Right atrium auricular region (tissue), 2 donors: Measurements from ENCODE around the gene MED16. TPM values are rescaled to one million over a fixed set of nuclear protein-coding genes. Genes with fewer than 3 reads are reported as not detected.
A peak's percentile ranks its signal among the peaks of the same experiment; 100 is the strongest.
"Not testable (repeated sequence)": the region's sequence is repeated elsewhere in the genome, so short reads cannot be mapped to it uniquely, and the experiment has no call there.

Source experiments
- DNase-seq: peaks from one replicate; pipeline ENCODE4 v3.0.0-alpha.2; 2019; ENCODE audit warnings: low spot score
- H3K27ac ChIP-seq, 2 donors: fragments of 200-600 bp; sonication (generic); 1 replicate in 1 of 2; 2 replicates in 1 of 2; pipeline ENCODE4 v1.5.1; 2016 to 2019
- H3K27me3 ChIP-seq, 2 donors: fragments of 200-600 bp; sonication (generic); one replicate each; pipeline versions ENCODE4 v1.5.1 to v1.6.0; 2017 to 2019
- H3K36me3 ChIP-seq: fragments of 200-600 bp; sonication (generic); one replicate; pipeline ENCODE4 v1.5.1; 2016
- H3K4me1 ChIP-seq, 2 donors: fragments of 200-600 bp; sonication (generic); one replicate each; pipeline versions ENCODE4 v1.5.1 to v1.6.0; 2017 to 2019
- H3K4me3 ChIP-seq, 2 donors: fragments of 200-600 bp; sonication (generic); 1 replicate in 1 of 2; 2 replicates in 1 of 2; pipeline ENCODE4 v1.5.1; 2017 to 2019; ENCODE audit warnings: mild to moderate bottlenecking in 1 of 2, moderate library complexity in 1 of 2
- H3K9me3 ChIP-seq, 2 donors: fragments of 200-600 bp; sonication (generic); one replicate each; pipeline ENCODE4 v1.5.1; 2019
- CTCF ChIP-seq, 2 donors: fragments of 200-600 bp; sonication (generic); IDR thresholded peaks; one replicate each; pipeline ENCODE4 v1.5.1; 2019; ENCODE audit warnings: antibody characterized with exemption in 2 of 2
- total RNA-seq, 2 donors: library from RNA; depleted of rRNA; stranded (reverse); fragments of >200 nt; gene quantifications; one replicate each; pipeline ENCODE4 v1.1.0, GENCODE V29; 2016

MED16 gene
- total RNA-seq, 2 donors from 2014 or later: 17.7 to 26.5 TPM

DNA sequence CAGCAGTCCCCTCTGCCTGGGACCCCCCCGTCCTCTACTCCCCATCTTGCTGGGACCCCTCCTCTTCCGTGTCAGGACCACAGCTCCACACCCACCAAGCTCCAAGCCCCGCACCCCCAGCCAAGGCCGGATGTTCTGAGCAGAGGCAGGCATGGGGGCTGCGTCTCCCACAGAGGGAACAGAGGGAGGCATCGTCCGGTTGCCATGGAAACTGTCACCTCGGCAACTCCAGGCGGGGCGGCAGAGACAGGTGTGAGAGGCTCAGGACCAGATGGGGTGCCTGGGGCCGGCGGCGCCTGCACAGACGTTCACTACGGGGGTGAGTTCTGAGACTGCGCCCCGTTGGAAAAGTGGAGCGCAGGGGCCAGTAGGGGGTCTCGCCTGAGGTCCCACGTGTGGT is 5.7 kb upstream of the MED16 start:
- Histone ChIP-seq H3K9me3 (no peaks in the 10 kb centered on the region), H3K27me3 (no peaks in the 10 kb centered on the region), H3K27ac (no peak overlapping the region), H3K36me3 (peaks cover 17% of the 10 kb centered on the region), H3K4me3 (no peak overlapping the region), H3K4me1 (peaks cover 0 to 3% of the 10 kb centered on the region in 2 donors)
- no peak for DNase-seq
- no peak for TF ChIP-seq CTCF (IDR thresholded peaks at IDR 0.05)

DNA sequence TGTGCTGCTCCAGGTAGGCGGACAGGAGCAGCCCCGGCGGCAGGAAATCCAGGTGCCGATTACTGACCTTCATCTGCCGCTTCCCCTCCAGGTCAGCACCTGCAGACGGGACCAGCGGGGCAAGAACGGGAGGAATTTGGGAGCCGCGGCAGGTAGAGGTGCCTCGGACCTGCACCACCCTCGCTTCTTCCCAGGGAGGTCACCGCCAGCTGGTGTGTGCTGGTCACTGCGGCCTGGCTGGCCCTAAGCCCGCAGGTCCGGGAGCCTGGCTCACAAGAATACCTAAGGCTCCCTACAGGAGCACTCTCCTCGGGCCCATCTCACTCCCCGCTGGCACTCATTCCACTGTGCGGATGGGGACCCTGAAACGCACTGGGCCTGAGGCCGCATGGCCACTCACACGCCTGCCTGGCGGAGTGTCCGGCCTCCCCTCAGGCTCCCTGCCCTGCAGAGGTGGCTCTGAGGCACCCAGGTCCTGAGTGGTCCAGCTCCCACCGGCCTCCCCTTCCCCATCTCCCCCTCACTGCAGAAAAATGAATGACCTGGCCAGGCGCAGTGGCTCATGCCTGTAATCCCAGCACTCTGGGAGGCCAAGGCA is 4.6 kb upstream of the MED16 start:
- H3K36me3 ChIP-seq: peaks cover 17% of the 10 kb centered on the region
- H3K9me3 ChIP-seq: no peaks in the 10 kb centered on the region
- no peak for TF ChIP-seq CTCF (IDR thresholded peaks at IDR 0.05)
- H3K4me1 ChIP-seq: peaks cover 0 to 5% of the 10 kb centered on the region in 2 donors
- no peaks in the 10 kb centered on the region for H3K27me3 ChIP-seq
- no peak overlapping the region for H3K4me3 ChIP-seq
- no peak for DNase-seq
- H3K27ac ChIP-seq: no peak overlapping the region

DNA sequence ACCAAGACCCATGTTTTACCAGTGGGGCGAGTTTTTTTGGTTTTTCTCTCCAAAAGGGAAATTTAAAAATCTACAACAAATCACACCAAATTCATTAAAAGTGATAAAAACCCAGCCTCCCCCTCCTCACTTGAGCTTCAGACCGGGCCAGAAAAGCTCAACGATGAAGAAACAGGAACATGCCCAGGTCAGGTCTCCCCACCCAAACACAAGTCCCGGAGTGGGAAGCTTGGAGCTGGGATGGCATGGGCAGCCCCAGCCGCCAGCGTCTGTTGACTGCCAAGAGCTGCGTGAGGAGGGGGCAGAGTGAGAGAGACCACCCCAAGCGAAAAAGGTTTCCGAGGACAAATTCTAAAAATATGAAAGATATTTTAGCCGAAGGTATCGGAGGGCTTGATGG is 4.0 kb upstream of the MED16 start:
- no peak for DNase-seq
- H3K36me3 ChIP-seq: peaks cover 17% of the 10 kb centered on the region
- no peak for TF ChIP-seq CTCF (IDR thresholded peaks at IDR 0.05)
- no peak overlapping the region for H3K27ac ChIP-seq
- no peak overlapping the region for H3K4me3 ChIP-seq
- no peaks in the 10 kb centered on the region for H3K9me3 ChIP-seq
- H3K4me1 ChIP-seq: peaks cover 0 to 10% of the 10 kb centered on the region in 2 donors
- H3K27me3 ChIP-seq: no peaks in the 10 kb centered on the region

GRCh38 chr19:896434-896833 is 3.4 kb upstream of the MED16 start:
- Histone ChIP-seq H3K4me3 (no peak overlapping the region), H3K27me3 (no peaks in the 10 kb centered on the region), H3K9me3 (no peaks in the 10 kb centered on the region), H3K27ac (no peak overlapping the region), H3K4me1 (peaks cover 0 to 14% of the 10 kb centered on the region in 2 donors), H3K36me3 (peaks cover 17% of the 10 kb centered on the region)
- no peak for DNase-seq
- TF ChIP-seq CTCF (IDR thresholded peaks at IDR 0.05): no peak

GRCh38 chr19:892243-892893 is 619 bp downstream of the MED16 start:
- H3K4me3 ChIP-seq: peak overlapping the region; percentile 88 to 93
- no peaks in the 10 kb centered on the region for H3K9me3 ChIP-seq
- no peak for DNase-seq
- H3K36me3 ChIP-seq: peaks cover 25% of the 10 kb centered on the region
- peaks cover 0 to 18% of the 10 kb centered on the region in 2 donors for H3K4me1 ChIP-seq
- no peaks in the 10 kb centered on the region for H3K27me3 ChIP-seq
- peak overlapping the region; percentile 93 to 95 for H3K27ac ChIP-seq
- no peak for TF ChIP-seq CTCF (IDR thresholded peaks at IDR 0.05)

DNA sequence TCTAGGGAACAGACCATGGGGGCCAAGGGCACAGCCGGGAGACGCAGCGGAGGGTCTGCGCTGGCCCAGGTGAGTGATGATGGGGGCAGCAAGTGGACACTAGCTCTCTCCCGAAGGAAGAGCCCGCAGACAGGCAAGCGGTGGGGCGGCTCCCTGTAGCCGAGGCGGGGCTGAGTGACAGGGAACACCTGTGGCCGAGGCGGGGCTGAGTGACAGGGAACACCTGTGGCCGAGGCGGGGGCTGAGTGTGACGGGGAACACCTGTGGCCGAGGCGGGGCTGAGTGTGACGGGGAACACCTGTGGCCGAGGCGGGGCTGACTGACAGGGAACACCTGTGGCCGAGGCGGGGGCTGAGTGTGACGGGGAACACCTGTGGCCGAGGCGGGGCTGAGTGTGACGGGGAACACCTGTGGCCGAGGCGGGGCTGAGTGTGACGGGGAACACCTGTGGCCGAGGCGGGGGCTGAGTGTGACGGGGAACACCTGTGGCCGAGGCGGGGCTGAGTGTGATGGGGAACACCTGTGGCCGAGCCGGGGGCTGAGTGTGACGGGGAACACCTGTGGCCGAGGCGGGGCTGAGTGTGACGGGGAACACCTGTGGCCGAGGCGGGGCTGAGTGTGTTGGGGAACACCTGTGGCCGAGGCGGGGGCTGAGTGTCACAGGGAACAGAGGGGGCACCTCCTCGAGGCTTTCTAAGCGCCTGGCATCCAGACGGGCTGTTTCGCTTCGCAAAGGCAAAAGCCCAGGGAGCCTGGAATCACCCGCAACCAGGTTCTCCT is 1.4 kb downstream of the MED16 start:
- Histone ChIP-seq H3K36me3 (peaks cover 20% of the 10 kb centered on the region), H3K4me3 (peak overlapping the region; percentile 88 to 93), H3K4me1 (peaks cover 0 to 18% of the 10 kb centered on the region in 2 donors), H3K27ac (peak overlapping the region in 1 of 2 donors; percentile 93)
- not testable (repeated sequence) for H3K9me3 ChIP-seq, H3K27me3 ChIP-seq, DNase-seq
